Mucosa of descending colon (tissue), 3 donors: ENCODE measurements around the gene FYB2. TPM values are rescaled to one million over a fixed set of nuclear protein-coding genes. Genes with fewer than 3 reads are reported as not detected.

Experiments
- ATAC-seq: fragments of 200-7000 bp; cut with Tn5 transposase; one replicate; pipeline ENCODE4 v1.9.1; 2020; ENCODE audit warnings: mild to moderate bottlenecking, moderate library complexity
- DNase-seq, 3 donors: peaks; one replicate each; pipeline ENCODE4 v3.0.0-alpha.2; 2020
- H3K36me3 ChIP-seq: fragments of 200-600 bp; one replicate; pipeline ENCODE4 v1.8.0; 2021; ENCODE audit warnings: low read depth, mild to moderate bottlenecking
- H3K4me1 ChIP-seq: fragments of 200-600 bp; one replicate; pipeline ENCODE4 v1.8.0; 2021; ENCODE audit warnings: low read depth, mild to moderate bottlenecking
- H3K4me3 ChIP-seq: fragments of 200-600 bp; one replicate; pipeline ENCODE4 v1.8.0; 2021; ENCODE audit warnings: mild to moderate bottlenecking
- H3K9me3 ChIP-seq: fragments of 200-600 bp; one replicate; pipeline ENCODE4 v1.8.0; 2021; ENCODE audit warnings: mild to moderate bottlenecking
- intact Hi-C, 2 donors: fragments of 100-400 bp; cut with DNase I in 1 of 2; cut with micrococcal nuclease in 1 of 2; formaldehyde crosslinking; loops; one replicate each; pipeline versions ENCODE4 v1.11.0 to v1.11.1; 2022; cut with DNase I, micrococcal nuclease
- total RNA-seq, 3 donors: library from RNA; stranded (reverse); fragmentation: NEBNext Ultra II Directional in 2 of 3; extraction: Animal tissue kit (Norgen Biotek cat#: 25700) in 2 of 3; gene quantifications; one replicate each; pipeline versions ENCODE4 v1.2.1 to v1.2.4, GENCODE V29; 2021 to 2023
- TF ChIP-seq, protein P1 (sequence below): fragments of 200-600 bp; IDR thresholded peaks from one replicate; pipeline ENCODE4 v1.8.0; 2022; ENCODE audit warnings: antibody characterized with exemption, mild to moderate bottlenecking
- donor health status: DM: no; HTN: no; CAD: no; lungs with moderate emphysema.
- donor health status: DM: no; HTN: no; CAD: no.
- donor health status: DM: no; HTN: yes; CAD: no.

FYB2 gene
- total RNA-seq, 3 donors from 2014 or later, result 0.90 to 3.0 (median 0.95) TPM

GRCh38 chr1:56707379-56707778, 111.8 kb downstream of the FYB2 start:
- no peak for ATAC-seq
- Histone ChIP-seq H3K4me1 (no peaks in the 10 kb centered on the region), H3K9me3 (no peaks in the 10 kb centered on the region), H3K4me3 (no peak overlapping the region), H3K36me3 (no peaks in the 10 kb centered on the region)
- intact Hi-C loops, result loop anchor here in 1 of 2 donors (10.0 kb wide), 1 partner anchor 1423 kb away; no protein-coding TSS in a partner anchor
- TF ChIP-seq, protein P1, sequence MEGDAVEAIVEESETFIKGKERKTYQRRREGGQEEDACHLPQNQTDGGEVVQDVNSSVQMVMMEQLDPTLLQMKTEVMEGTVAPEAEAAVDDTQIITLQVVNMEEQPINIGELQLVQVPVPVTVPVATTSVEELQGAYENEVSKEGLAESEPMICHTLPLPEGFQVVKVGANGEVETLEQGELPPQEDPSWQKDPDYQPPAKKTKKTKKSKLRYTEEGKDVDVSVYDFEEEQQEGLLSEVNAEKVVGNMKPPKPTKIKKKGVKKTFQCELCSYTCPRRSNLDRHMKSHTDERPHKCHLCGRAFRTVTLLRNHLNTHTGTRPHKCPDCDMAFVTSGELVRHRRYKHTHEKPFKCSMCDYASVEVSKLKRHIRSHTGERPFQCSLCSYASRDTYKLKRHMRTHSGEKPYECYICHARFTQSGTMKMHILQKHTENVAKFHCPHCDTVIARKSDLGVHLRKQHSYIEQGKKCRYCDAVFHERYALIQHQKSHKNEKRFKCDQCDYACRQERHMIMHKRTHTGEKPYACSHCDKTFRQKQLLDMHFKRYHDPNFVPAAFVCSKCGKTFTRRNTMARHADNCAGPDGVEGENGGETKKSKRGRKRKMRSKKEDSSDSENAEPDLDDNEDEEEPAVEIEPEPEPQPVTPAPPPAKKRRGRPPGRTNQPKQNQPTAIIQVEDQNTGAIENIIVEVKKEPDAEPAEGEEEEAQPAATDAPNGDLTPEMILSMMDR, result no peak
- DNase-seq, result no peak

DNA sequence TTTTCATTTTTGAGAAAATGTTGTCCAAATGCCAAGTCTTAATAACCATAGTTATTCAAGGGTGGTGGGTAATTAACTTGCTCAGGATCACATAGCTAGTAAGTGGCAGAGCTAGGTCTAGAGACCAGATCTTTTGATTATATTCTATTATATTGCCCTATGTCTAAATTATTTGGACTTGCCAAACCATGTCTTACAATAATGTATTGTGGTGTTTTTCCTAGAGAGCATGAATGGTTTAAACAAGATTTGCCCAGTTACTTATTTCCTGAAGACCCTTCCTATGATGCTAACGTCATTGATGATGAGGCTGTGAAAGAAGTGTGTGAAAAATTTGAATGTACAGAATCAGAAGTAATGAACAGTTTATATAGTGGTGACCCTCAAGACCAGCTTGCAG, 115.5 kb downstream of the FYB2 start:
- no peaks in the 10 kb centered on the region for H3K36me3 ChIP-seq
- H3K9me3 ChIP-seq, result no peaks in the 10 kb centered on the region
- H3K4me3 ChIP-seq, result no peak overlapping the region
- intact Hi-C loops, result loop anchor here in 1 of 2 donors (10.0 kb wide), 1 partner anchor 1419 kb away; no protein-coding TSS in a partner anchor
- no peak for ATAC-seq
- H3K4me1 ChIP-seq, result no peaks in the 10 kb centered on the region
- DNase-seq, result no peak
- TF ChIP-seq, protein P1, result no peak

DNA sequence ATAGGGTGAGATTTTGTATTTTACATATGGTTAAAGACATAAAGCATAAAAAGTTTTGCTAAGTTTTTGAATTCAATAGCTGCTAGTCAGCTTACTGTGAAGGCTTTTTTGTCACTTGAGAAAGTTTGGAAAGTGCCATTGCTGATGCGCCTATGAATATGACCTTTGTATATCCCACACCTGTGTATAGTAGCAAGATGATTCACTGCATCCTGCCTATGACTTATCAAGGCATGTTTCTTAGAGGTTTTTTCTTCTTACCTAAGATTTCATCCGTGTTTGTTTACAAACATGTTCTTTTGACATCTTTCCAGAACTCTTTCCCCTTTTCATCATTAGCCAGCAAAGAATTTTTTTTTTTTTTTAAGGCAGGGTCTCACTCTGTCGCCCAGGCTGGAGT, 122.5 kb downstream of the FYB2 start:
- no peaks in the 10 kb centered on the region for H3K9me3 ChIP-seq
- ATAC-seq (no peak), DNase-seq (no peak)
- H3K4me1 ChIP-seq, result no peaks in the 10 kb centered on the region
- H3K36me3 ChIP-seq, result no peaks in the 10 kb centered on the region
- H3K4me3 ChIP-seq, result no peak overlapping the region
- TF ChIP-seq, protein P1, result no peak
- intact Hi-C loops, result no loop called here

DNA sequence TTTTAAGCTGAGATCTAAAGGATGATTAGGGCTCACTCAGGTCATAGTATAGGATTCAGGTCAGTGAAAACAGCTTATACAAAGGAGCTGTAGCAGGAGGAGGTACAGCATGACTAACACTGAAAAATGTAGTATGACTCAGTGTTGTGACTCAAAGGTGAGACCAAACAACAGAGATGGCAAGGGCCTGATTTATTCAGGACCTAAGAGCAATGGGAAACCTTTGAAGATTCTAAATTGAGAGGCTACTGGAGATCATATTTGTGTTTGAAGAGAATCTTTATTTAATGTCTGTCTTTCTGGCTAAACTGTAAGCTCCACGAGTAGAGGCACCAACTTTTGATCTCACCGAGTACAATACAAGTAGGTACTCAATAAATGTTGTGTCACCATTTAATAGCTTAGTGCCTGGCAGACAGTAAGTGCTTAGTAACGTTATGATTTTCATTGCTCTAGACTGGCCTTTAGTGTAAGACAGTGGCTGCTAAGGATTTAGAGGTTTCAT, 130.6 kb downstream of the FYB2 start:
- Histone ChIP-seq H3K4me3 (no peak overlapping the region), H3K9me3 (no peaks in the 10 kb centered on the region), H3K4me1 (no peaks in the 10 kb centered on the region), H3K36me3 (no peaks in the 10 kb centered on the region)
- intact Hi-C loops, result no loop called here
- ATAC-seq (peak; percentile 83), DNase-seq (no peak)
- TF ChIP-seq, protein P1, result no peak

DNA sequence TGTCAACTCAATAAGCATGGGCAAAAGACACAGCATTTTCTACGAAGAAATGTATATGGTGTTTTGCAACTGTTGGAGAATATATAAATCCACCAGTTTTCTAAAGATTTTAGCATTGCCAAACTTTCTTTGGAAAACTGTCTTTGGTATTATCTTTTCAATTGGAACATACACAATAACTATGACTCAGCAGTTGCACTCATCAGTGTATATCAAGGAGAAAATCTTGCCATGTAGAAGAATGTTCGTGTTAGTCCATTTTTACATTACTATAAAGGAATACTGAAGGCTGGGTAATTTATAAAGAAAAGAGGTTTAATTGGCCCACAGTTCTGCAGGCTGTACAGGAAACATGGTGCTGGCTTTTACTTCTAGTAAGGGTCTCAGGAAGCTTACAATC, 133.0 kb downstream of the FYB2 start:
- TF ChIP-seq, protein P1, result no peak
- ATAC-seq (no peak), DNase-seq (no peak)
- intact Hi-C loops, result no loop called here
- Histone ChIP-seq H3K9me3 (no peaks in the 10 kb centered on the region), H3K4me1 (no peaks in the 10 kb centered on the region), H3K4me3 (no peak overlapping the region), H3K36me3 (no peaks in the 10 kb centered on the region)

DNA sequence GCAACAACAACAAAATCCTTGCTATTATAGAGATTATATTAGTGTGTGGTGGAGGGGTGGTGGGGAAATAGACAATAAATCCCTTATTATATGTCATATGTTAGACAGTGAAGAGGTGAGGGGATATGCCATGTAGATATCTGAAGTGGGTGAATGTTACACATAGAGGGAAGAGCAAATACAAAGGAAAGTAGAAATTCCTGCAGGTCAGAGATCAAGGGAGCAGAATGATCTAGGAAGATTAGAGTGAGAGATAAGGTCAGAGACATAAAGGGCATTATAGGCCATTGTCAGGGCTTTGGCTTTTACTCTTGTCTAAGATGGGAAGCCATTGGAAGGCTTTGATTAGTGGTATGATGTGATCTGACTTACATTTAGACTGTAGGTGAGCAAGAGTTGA, 135.6 kb downstream of the FYB2 start:
- no peak for ATAC-seq
- Histone ChIP-seq H3K9me3 (no peaks in the 10 kb centered on the region), H3K36me3 (no peaks in the 10 kb centered on the region), H3K4me1 (no peaks in the 10 kb centered on the region), H3K4me3 (no peak overlapping the region)
- intact Hi-C loops, result no loop called here
- TF ChIP-seq, protein P1, result no peak
- no peak for DNase-seq
